NCI-H128 (cell line): ENCODE results near the gene EOGT.

Experiments used
- DNase-seq: peaks from one replicate; lab custom pipeline; 2025; ENCODE audit not compliant: unreplicated experiment; lab: John Stamatoyannopoulos, UW

The EOGT gene

DNA sequence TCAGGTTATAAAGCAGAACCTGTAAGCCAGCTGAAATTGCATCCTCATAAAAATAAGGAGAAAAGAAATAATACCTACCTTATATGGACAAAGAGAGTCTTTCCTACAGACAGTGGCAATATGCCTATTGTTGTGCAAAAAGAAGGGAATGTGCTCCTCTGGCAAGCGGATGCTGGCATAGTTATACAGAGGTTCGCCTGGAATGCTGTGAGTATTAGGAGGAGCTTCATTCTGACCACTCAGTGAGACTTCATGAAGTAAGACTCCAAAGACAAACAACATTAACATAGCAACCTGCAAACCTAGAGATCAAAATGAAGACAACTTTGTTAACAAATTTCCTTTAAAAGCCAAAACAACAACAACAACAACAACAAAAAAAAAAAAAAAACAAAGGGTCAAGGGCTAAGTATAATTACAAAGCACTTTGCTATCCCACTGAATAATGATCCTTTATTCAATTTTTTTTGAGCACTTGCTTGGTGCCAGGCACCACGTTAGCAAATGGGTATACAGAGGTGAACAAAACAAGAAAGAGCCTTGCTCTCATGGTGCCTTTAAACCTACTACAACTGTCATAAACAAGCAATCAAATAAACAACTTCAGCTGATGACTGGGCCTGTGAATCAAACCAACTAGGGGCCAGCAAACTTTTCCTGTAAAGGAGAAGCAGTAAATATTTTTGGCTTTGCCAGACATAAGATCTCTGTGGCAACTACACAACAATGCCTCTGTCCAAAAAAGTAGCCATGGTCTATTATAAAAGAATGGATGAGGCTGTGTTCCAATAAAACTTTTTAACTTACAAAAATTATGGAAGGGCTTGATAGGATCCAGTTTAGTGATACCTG, 3.7 kb downstream of the EOGT start:
- no peak for DNase-seq

GRCh38 chr3:69008980-69009379, 4.5 kb downstream of the EOGT start:
- DNase-seq: no peak

DNA sequence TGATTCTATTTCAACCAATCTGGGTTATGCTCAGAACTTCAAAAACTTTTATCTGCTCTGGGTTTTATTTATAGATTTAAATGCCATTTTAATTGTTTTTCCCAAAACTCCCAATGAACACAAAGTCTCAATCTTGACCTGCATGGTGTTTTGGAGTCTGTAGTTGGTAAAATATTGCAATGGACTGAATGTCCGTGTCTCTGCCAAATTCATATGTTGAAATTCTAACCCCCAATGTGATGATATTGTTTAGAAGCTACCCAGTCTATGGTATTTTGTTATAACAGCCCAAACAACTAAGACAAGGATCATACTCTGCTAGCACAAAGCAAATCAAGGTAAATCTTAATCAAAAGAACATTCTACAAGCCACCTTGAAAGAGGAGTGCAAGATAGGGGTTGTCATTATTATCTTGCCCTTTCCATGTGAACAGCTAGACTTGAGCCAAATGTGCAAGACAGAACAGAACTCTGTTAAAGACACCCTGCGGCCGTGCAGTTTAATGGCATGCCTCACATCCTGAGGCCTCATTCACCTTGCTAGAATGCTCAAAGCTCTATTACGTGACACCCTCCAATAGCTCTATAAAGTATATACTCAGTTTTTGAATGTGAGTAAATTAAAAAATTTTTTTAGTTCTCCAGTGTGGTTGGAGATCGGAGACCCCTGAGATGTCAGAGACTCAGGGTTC, 7.5 kb downstream of the EOGT start:
- no peak for DNase-seq

GRCh38 chr3:69005071-69005790, 8.3 kb downstream of the EOGT start:
- DNase-seq: no peak

- DNase-seq: no peak
Measured at GRCh38 chr3:69004138-69004537, 9.3 kb downstream of the EOGT start.

DNA sequence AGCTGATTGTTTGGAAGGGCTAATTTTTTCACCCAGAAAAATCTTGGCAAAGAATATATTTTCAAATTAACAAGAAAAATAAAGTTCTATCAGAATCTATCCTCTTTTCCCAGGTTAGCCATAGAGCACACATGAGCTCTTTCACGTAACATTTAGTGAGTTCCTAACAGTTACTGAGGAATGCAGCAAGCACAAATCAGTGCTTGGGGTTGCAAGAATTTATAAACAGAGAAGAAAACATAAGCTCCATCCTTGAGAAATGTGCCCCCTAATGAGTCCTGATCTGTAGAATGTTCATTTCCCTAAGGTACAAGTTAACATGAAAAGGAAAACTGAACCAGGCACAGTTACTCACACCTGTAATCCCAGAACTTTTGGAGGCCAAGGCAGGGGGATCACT, 13.9 kb downstream of the EOGT start:
- no peak for DNase-seq

GRCh38 chr3:68999158-68999557, 14.3 kb downstream of the EOGT start:
- DNase-seq: no peak

GRCh38 chr3:68997887-68998286, 15.6 kb downstream of the EOGT start:
- no peak for DNase-seq

DNA sequence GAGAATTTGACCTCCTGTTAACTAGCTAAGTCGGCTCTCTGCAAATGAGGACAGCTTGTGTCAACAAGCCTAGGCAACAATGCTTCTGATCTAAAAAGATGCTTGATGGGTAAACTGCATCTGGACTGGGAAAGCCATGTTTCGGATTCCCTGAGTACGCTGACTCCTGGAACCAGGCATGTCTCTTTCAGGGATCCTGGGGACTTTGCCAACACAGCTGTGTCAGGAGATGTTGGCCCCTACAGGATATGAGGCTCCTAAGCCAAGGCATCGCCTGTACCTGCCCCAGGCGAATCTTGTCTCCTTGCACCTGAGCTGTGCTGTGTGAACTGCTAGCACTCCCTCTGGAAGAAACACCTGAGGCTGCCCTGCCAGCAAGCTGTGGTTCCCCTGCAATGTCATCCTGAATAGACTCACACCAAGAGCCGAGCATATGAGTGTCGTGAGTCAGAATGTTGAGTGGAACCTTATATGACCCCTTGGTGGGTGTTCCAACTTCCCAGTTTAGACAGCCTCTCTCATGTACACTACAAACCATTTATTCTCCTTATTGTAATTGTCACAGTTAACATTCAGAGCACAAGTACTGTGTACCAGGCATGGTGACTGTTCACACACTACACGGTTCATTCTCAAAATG, 17.0 kb downstream of the EOGT start:
- no peak for DNase-seq

DNA sequence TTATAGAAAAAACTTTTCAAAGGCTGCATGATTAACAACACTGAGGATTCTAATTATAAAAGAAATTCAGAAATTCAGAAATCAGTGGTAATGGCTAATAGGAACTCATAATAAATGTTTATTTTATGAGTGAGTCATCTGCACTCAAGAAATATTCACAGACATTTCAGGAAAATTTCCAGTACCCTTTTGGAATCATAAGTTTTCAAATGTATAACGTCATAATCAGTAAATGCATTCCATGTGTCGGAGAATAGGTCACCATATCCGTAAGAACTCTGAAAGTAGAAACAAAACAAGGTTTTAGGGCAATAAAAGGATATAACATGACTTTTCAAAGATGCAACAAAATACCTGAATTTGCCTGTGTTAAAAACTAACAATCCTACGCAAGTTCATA, 24.7 kb downstream of the EOGT start:
- no peak for DNase-seq

DNA sequence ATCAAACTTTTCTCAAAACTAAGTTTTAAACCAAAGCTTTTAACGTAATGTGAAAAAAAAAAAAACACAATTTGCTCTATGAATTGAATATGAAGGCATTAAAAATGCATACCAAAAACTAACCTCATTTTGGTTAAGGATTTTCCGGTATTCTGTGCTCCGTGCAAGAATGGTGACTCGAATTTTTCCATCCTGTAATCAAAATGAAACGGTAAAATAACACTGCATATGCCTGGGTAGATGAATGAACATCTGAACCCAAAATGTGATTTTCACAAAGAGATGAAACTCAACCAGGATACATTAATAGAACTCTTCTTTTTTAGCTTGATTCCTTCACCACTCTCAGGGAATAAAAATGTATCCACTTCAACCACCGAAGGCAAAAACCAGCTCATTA, 26.2 kb downstream of the EOGT start:
- no peak for DNase-seq

GRCh38 chr3:68986496-68987208, 26.8 kb downstream of the EOGT start:
- no peak for DNase-seq

DNA sequence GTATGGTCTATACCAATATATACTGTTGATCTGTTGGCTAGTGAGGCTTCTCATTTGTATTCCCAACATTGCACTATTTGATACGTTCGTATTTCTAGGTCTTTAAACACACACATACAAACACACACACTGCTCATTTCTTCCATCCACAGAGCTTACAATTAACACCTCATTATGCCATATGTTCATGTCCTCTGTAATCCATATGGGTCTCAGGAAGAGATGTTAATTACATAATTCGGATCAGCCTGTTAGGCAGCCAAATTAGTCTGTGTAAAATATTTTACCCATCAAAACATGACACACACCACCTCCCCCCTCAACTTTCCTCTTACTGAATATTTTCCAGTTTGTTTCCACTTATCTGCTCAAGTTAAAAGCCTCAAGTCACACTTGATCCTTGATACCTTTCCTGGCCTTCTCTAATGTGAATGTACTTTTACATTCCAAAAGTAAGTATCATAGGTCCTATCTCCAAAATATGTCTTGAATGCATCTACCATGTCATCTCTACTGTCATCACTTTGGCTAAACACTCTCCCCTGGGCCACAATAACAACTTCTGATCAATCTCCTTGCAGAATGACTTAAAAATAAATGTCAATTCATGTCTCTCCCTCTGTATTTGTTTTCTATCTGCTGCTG, 28.2 kb downstream of the EOGT start:
- no peak for DNase-seq

DNA sequence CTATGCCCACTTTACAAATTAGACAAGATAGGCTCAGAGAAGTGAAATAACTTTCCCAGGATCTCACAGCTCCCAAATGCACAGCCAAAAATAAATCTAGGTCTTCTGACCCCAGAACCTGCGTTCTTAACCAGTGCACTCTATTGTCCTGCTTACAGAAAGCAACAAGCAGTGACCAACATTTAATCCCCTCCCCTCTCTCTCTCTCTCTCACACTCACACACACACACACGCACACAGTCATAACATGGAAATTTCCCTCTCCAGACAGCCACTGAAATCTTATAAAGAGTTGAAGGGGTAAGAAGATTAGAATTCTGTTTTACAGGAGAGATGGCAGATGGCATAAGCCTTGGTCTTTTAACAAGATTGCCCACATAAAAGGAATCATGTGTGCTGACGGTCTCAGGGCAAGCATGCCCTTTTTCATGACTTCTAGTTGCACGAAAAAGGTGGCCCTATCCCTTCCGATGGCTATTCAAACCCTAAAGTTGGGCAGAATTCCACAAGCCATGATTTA, 29.4 kb downstream of the EOGT start:
- no peak for DNase-seq

- no peak for DNase-seq
Measured at GRCh38 chr3:68977486-68978167, 35.9 kb downstream of the EOGT start.

- DNase-seq: no peak
Measured at GRCh38 chr3:68974711-68975110, 38.8 kb downstream of the EOGT start.

- no peak for DNase-seq
Measured at GRCh38 chr3:68973639-68974038, 39.8 kb downstream of the EOGT start.

GRCh38 chr3:68972358-68972979, 41.0 kb downstream of the EOGT start:
- DNase-seq: peak; percentile 4

DNA sequence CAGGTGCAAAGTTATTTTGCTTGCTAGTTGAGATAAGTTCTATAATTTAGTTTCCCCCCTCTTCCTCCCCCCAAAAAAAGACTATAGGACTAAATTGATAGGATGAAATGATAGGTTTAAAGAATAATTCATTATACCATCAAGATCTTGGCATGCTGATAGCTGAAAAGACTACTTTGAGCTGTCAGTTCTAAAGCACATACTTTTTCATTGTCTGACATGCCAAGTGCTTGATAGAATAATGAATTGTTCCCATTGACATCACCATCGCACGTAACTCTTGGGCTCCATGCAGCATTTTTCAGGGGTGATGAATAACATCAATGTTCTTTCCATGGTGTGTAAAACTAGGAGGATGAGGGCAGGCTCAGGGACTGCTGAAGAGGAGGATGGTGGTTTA, 48.8 kb downstream of the EOGT start:
- DNase-seq: no peak
